ENCODE results near the gene SMIM15.
"Not testable (repeated sequence)": the region's sequence is repeated elsewhere in the genome, so short reads cannot be mapped to it uniquely, and the experiment has no call there.

SMIM15 gene, protein sequence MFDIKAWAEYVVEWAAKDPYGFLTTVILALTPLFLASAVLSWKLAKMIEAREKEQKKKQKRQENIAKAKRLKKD

DNA sequence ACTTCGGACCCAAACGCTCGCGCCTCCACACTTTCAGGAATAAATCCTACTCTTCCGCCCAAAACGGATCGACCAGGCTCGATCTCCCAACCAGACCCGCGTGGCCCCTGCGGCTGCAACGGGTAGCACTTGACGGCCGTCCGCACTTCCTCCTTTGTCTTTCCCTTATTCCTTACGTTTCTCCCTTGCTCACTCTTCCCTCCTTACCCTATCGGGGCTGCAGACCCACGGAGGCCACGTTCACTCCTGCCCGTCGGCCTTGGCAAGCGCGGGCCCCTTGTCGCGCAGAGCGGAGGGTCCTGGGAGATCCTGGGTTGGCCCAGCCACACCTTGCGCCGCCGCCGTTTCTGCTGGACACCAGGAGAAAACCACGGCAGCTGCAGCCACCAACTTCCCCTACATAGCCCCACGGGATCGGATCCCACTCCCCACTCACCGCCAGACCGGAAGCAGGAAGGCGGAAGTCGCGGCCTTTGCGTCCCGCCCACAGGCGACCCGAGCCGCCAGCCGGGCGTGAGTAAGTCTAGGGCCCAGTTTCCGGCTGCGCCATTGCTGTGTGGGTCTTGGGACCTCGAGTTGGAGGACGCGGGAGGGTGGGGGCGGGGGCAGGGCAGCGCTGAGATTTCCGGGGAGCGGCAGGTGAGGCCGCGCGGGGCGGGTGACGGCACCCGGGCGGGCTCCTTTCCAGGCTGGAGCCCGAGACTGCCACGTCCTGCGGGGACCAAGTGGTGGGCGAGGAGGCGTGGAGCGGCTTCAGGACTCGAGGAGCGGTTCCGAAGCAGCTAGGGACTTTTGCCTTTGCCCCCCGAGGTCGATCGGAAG is at the start of gene SMIM15:
Gene SMIM15 (minus strand): TSS at position 459 of the 822 bp plus-strand sequence. CDS start 2,297 bp downstream, outside the sequence.
- FAIRE-seq = no peak

DNA sequence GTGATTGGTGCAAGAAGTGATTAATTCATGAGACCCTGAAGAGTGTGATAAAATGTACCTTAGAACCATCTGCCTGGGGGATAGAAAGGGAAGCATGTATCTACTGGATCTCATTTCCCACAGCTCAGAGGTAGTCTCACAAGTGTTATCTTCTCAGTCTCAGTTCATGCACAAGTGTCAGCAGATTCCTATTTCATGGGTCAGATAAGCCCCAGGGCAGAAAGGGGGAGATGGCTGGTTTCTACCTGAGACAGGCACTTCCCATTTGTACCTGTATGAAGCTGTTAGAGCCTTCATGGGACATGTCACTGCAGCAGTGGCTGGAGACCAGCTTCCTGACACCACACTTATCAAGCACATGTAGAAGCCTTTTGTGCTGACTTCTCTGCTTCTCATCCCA is 45.6 kb upstream of the SMIM15 start:
- FAIRE-seq = no peak

DNA sequence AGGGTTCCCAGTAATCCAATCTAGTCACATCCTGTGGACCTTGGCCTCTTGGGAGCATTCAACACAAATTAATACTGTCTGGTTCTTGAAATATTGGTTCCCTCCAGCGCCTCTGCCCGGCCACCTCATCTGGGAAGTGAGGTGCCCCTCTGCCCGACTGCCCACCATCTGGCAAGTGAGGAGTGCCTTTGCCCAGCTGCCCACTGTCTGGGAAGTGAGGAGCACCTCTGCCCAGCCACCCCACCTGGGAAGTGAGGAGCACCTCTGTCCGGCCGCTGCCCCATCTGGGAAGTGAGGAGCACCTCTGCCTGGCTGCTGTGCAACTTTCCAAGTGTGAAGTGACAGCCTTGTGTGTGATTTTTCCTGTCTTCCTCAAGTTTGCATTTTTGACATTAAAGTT is 42.7 kb upstream of the SMIM15 start:
- FAIRE-seq = no peak

DNA sequence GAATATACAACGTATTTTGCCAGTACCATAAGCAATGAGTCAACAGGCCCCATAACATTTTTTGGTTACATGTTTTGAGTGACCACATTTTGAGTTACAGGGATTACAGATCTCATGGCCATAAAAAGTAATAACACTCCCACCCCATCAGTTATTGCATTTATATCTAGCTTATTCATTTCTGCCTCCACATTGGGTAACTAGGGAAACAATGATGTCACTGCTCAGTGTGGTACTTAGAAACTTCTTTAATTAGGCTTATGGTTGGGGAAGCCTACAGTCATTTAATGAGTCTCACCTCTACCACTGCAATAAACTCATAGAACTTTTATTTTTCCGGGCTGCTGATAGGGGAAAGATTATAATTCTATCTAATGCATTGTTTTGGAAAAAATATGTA is 39.9 kb upstream of the SMIM15 start:
- no peak for FAIRE-seq

DNA sequence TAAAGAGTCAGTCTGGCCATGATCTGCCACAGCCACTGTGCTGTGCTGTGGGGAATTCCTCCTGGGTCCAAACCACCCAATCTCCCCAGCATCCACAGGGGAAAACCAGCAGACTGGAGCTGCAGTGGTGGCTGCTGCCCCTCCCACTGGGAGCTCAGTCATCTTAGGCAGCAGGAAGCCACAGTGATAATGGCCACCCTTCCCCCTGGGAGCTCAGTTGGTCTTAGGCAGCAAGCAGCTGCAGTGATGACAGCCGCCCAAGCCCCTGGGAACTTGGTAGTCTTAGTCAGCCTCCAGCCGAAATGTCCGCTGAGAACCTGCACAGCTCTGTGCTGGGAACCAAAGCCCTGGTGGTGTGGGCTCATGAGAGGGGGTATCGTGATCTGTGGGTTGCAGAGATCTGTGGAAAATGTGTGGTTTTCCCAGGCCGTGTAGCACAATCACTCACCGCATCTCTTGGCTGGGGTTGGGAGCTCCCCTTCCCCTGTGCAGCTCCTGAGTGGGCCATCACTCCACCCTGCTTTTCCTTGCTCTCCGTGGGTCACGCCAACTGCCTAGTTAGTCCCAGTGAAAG is 38.4 kb upstream of the SMIM15 start:
- no peak for FAIRE-seq

DNA sequence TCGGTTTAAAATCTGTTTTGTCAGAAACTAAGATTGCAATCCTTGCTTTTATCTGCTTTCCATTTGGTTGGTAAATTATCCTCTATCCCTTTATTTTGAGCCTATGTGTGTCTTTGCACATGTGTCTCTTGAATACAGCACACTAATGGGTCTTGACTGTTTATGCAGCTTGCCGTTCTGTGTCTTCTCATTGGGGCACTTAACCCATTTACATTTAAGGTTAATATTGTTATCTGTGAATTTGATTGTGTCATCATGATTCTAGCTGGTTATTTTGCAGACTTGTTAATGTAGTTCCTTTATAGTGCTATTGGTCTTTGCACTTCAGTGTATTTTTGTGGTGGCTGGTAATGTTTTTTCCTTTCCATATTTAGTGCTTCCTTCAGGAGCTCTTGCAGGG is 36.3 kb upstream of the SMIM15 start:
- no peak for FAIRE-seq

DNA sequence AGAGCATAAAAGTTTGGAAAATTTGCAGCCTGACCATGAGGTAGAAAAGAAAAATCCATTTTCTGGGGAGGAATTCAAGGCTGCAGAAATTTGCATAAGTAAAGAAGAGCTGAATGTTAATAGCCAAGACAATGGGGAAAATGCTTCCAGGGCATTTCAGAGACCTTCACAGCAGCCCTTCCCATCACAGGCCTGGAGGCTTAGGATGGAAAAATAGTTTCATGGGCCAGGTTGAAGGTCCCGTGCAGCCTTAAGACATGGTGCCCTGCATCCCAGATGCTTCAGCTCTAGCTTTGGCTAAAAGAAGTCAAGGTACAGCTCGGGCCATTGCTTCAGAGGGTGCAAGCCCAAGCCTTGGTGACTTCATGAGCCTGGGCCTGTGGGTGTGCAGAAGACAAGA is 25.6 kb upstream of the SMIM15 start:
- FAIRE-seq = not testable (repeated sequence)

DNA sequence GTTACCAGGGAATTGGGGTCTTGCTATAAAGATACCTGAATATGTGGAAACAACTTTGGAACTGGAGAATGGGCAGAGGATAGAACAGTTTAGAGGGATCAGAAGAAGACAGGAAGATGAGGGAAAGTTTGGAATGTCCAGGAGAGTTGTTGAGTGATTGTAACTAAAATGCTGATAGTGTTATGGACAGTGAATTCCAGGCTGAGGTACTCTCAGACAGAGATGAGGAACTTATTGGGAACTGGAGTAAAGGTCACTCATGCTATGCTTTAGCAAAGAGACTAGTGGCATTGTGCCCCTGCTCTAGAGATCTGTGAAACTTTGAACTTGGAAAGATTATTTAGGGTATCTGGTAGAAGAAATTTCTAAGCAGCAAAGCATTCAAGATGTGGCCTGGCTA is 25.1 kb upstream of the SMIM15 start:
- FAIRE-seq = not testable (repeated sequence)

DNA sequence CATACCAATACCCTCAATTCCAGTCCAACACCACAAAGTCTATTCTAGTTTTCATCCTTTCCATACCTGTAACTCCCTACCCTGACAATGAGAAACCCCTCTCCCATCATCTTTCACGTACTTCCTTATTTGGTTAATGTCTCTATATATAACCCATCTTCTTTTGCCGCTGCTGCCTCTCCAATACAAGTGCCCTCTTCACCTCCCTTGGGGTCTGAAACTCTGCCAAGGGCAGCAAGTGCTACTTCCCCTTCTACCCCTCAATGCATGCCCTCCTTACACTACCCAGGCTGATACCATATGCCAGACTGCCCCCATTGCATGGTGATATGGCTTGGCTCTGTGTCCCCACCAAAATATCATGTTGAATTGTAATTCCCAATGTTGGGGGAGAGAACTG is 24.4 kb upstream of the SMIM15 start:
- no peak for FAIRE-seq

DNA sequence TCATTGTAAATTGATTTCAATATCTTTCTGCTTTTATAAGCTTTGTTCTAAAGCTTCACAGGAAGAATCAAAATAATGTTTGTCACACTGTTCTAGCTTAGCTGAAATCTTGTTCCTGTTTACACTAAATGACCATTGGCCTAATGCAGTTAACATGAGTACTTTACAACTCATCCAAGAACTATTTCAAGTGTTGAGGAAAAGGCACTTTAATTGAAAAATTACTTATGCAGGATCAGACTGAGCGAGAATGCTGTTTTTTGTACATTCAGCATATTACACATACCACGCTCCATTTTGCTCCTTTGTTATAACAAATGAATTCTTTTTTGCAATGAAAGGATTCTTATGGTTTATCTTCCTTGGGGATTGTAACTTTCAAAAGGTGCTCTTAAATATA is 22.4 kb upstream of the SMIM15 start:
- no peak for FAIRE-seq

DNA sequence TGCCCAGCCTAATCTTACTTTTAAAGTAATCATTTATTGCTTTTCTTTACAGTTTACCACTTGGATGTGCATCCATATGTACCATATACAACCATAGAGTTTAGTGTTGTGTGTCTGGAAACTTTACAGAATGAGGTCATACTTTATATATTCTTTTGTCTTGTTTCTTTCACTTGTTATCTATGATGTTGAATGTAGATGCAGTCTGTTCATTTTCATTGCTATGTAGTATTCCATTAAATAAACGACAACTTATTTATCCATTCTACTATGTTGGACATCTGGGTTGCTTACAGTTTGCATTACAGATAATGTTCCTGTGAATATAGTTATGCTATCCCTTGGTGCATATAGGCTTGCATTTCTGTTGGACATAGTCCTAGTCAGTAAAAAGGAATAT is 21.3 kb upstream of the SMIM15 start:
- FAIRE-seq = no peak

DNA sequence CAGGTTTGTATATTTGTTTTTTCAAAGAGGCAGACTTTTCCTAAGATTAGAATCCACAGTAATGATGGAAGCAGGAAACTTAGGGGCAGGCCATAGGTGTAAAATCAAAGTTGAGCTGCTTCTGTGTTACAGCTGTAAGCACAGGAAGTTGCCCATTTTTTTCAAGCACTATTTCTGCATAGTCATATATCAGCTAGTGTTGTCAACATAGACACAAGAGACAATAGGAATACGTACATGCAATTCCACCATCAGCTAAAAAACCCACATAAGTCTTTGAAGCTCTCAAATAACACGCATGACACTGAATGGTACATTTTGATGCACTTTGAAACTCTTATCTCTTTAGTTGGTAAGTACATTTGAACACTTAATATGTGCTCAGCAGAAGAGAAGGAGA is 20.2 kb upstream of the SMIM15 start:
- FAIRE-seq = no peak

DNA sequence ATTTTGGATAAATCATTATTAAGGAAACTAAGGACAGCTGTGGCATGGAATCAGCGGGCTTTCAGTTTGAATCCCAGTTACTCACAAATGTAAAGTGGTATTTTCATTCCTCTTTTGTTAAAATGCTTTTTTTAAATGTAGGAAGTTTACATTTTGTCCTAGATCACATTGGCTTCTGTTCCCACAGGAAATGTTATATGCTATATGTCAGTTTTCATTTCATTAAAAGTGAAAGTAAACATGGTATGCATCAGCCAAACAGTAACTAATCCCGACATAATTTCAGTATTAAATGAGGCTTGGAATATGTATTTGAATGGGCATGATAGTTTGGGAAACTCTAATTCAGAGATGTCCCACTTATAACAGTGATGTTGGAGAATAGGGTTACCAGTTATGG is 18.6 kb upstream of the SMIM15 start:
- no peak for FAIRE-seq

DNA sequence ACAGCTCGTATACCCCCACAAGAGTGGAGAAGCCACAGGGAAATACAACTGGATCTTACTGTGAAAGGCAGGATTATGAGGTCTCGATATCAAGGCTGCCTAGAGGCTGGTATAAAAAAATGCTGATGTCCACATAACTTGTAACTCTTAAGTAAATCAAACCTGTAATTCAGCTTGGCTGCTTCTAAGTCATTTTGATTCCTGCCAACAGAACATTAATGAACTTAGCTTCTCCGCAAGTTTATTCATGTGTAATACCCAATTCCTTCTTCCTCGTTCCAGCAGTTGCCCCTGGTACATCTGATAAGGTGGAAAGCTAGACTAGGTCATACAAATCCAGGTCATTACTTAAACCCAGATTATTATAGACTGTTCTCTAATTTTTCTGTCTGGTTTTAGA is 16.4 kb upstream of the SMIM15 start:
- no peak for FAIRE-seq

DNA sequence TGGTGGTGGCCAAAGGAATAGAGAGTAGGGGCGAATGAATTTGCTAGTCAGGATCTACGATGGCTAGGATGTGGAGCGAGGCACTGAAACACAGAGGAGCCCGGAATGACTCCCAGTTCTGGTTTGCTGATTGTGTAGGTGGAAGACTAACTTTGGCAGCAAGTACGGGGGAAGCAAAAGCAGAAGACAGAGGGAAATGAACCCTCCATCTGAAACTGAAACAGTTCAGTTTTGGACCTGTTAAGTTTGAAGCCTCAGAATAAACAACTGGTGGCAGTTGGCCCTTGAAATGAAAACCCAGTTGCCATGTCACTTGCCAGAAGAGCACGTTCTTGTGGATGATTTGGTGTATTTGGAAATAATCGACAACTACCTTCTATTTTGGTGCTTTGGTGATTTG is 15.4 kb upstream of the SMIM15 start:
- no peak for FAIRE-seq

DNA sequence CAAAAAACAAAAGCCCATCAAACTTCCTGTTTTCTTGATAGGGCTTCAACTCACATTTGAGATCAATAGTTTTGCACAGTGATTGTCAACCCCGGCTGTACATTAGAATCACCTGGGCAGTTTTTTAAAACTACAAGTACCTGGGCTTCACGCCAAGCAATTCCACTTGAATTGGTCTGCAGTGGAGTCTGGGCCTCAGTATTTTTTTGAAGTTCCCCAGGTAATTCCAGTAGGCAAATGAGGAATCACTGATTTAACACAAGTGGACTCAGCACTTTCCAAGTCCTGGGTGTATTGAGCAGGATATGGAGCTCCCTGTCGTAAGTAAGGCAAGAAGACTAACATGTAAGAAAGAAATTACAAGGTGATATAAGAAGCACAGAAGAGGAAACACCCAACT is 14.8 kb upstream of the SMIM15 start:
- no peak for FAIRE-seq

DNA sequence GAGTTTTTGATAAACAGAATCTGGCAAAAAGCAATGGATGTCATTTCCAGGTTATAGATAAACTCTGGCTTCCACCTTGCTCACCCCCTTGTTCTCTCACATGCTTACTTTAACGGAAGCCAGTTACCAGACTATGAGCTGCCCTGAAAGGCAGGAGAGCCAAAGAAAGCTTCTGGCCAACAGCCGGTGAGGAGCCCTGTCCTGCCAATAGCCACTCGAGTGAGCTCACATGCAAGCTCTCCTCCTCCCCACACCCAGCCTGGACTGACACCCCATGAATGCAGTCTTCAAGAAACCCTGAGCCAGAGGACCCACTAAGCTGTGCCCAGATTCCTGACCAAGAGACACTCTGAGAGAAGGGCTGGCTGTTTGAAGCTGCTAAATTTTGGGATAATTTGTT is 14.4 kb upstream of the SMIM15 start:
- FAIRE-seq = no peak

DNA sequence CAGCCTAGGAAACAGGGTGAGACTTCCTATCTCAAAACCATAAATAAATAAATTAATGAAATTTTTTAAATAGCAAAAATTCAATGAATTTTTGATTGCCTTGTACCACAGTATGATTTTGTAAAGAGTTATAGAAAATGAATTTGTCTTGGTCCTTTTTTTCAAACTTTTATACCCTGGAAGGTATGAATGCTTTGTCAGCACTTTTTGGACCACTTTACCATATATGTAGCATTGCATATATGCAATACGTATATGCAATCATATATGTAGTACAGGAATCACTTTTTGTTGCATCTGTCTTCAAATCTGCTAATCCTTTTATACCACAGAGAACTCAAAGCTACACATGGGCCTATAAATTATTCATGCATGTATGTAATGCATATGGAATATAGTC is 9.2 kb upstream of the SMIM15 start:
- FAIRE-seq = no peak

DNA sequence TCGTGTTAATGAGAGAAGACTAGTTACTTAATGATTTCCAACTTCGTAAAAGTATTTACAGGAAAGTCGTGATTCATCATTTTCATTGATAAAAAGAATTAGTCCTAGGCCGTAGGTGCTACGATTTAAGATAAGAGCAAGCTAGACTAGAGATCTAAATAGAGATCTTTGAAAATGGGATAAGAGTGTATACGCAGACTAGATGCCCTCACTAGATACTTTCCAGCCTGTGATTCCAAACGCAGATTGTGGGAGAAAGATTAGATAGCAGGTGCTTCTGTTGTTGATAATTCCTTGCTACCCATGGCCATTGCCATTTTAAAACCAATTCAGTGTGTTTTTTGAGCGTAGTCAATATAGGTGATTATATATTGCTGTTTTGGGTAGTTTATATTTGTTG is 6.7 kb upstream of the SMIM15 start:
- no peak for FAIRE-seq

DNA sequence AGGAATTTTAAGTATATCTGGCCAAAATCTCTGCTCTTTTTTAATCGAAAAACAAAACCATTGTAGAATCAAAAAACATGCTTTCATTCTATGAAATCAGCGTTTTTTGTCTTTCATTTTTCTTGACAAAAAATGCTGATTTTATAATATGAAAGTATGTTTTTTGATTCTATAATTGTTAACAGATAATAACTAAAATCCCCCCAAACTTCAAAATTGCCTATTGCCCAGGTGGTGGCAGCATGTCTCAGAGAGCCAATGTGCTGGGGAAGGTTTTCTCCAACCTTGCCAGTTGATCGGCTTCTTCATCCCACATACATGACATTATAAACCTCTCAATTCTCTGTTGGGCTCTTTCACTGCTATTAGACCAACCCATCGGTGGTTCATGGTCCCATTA is 5.1 kb upstream of the SMIM15 start:
- no peak for FAIRE-seq

DNA sequence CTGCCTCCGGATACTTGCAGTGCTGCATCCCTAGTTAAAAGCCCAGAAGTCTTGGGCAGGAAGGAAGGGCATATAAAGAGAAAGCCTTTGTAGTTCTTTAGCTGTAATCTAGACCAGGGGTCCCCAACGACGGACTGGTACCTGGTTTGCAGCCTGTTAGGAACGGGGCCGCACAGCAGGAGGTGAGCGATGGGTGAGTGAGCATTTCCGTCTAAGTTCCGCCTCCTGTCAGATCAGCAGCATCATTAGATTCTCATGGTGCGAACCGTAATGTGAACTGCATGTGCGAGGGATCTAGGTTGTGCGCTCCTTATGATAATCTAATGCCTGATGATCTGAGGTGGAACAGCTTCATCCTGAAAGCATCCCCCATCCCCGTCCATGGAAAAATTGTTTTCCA is 1.6 kb upstream of the SMIM15 start:
- FAIRE-seq = no peak

DNA sequence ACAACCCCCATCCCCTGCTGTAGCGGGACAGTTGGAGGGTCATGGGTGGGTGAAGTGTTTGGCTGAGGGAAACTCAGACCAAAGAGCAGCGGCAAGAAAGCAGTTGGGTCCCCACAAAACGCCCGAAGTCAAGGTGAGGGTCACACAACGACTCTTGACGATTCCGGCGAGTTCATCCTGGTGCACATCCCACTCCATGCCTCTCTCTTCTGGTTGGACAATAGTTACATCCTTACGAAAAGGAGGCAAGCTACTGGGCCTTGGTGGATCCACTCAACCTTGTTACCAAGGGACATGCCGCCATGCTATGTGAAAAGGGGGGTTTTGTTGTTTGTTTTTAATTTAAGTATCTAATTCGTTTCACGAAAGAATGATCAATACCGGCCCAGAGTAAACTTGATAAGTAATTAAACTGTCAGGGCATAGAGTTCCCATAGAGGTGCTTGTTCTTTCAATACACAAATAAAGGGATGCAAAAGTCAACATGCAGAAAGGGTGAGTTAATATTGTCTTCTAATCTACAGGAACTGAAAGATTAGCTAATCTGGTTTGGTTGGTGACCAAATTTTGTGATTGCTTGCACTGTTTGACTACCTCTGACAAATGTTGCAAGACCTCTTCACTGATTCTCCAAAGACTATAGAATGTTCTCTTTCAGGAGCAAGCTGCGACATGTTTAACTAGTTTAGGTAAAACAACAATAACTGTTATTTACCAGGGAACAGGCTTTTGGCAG is 732 bp upstream of the SMIM15 start:
- FAIRE-seq = no peak

DNA sequence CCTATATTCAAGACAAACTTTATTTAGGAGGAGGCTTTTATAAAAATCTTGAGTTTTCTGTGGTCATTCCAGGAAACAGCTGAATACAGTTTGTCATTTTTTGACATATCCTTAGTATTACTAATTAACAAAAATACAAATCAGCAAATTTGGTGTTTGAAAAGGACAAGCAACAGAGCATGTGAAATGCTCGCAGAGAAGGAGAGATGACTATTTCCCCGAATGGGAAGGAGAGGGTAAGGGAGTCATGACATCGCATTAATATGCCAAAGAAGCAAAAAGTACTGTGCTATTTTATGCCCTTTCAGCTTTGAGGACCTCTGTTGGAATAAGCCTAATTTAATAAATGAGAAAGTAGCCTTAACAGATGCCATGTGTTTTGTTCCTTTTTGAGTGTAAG is 1.8 kb downstream of the SMIM15 start:
- FAIRE-seq = no peak

DNA sequence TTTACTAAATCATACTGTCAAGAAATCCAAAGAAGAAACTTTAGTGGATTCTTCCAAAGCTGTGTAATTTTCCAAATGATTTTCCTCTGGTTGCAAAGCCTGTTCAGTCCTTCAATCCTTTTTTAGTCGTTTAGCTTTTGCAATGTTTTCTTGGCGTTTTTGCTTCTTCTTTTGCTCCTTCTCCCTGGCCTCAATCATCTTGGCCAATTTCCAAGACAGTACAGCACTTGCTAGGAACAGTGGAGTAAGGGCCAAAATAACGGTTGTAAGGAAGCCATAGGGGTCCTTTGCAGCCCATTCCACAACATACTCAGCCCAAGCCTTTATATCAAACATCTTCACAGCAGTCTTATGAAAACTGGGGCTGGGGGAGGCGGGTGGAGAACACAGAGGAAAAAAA is 2.4 kb downstream of the SMIM15 start:
- FAIRE-seq = no peak
